BLaER1 treated with 17β-estradiol and CSF1 and Interleukin-3, amounts not matched to agents 10 nM and 100 nM (cell line): ENCODE data around the gene P4HA2.

Source experiments
- H3K27ac ChIP-seq, 11 experiments: shearing (Covaris generic); formaldehyde crosslinking; 2 replicates each; pipeline ENCODE4 v1.8.1; 2022
- H3K27me3 ChIP-seq, 11 experiments: shearing (Covaris generic); formaldehyde crosslinking; 2 replicates each; pipeline ENCODE4 v1.8.1; 2022
- H3K36me3 ChIP-seq, 11 experiments: shearing (Covaris generic); formaldehyde crosslinking; 2 replicates each; pipeline ENCODE4 v1.8.1; 2022
- H3K4me1 ChIP-seq, 10 experiments: shearing (Covaris generic); formaldehyde crosslinking; 2 replicates each; pipeline ENCODE4 v1.8.1; 2022
- H3K4me2 ChIP-seq, 11 experiments: shearing (Covaris generic); formaldehyde crosslinking; 2 replicates each; pipeline ENCODE4 v1.8.1; 2022
- H3K4me3 ChIP-seq, 10 experiments: shearing (Covaris generic); formaldehyde crosslinking; 2 replicates each; pipeline ENCODE4 v1.8.1; 2022
- H3K9ac ChIP-seq, 11 experiments: shearing (Covaris generic); formaldehyde crosslinking; 2 replicates each; pipeline ENCODE4 v1.8.1; 2022
- H3K9me3 ChIP-seq, 11 experiments: shearing (Covaris generic); formaldehyde crosslinking; replicated peaks in 1 of 11; 2 replicates each; pipeline ENCODE4 v1.8.1; 2022
- H4K20me1 ChIP-seq, 11 experiments: shearing (Covaris generic); formaldehyde crosslinking; 2 replicates each; pipeline ENCODE4 v1.8.1; 2022
- Cebpa-rat ChIP-seq, 11 experiments: shearing (Covaris generic); IDR thresholded peaks; 2 replicates each; pipeline ENCODE4 v1.8.1; 2022

Gene P4HA2

GRCh38 chr5:132271251-132272246 is 43.9 kb upstream of the P4HA2 start:
- H3K27me3 ChIP-seq = peaks cover 0 to 12% (median 3%) of the 10 kb centered on the region in 11 experiments; a peak in 5 of 22 replicates
- peak overlapping the region in 10 of 11 experiments; percentile 22 to 57 (median 42); a peak in 13 of 22 replicates for H3K9ac ChIP-seq
- peaks cover 0 to 14% (median 0%) of the 10 kb centered on the region in 11 experiments; a peak in 2 of 22 replicates for H4K20me1 ChIP-seq
- TF ChIP-seq Cebpa-rat (IDR thresholded peaks at IDR 0.05) = no peak
- peak overlapping the region in 8 of 10 experiments; percentile 25 to 60 (median 41); a peak in 14 of 20 replicates for H3K4me3 ChIP-seq
- peak overlapping the region; percentile 46 to 85 (median 66) for H3K4me2 ChIP-seq
- H3K4me1 ChIP-seq = peaks cover 0 to 22% (median 12%) of the 10 kb centered on the region in 10 experiments; a peak in 9 of 20 replicates
- no peaks in the 10 kb centered on the region for H3K36me3 ChIP-seq
- peak overlapping the region in 2 of 11 experiments; percentile 12 to 52; a peak in 3 of 22 replicates for H3K27ac ChIP-seq
- no peaks in the 10 kb centered on the region for H3K9me3 ChIP-seq

GRCh38 chr5:132270706-132271105 is 43.1 kb upstream of the P4HA2 start:
- H3K9ac ChIP-seq = no peak overlapping the region

GRCh38 chr5:132270335-132270665 is 42.6 kb upstream of the P4HA2 start:
- Histone ChIP-seq H3K4me3 (no peak overlapping the region), H3K27ac (no peak overlapping the region), H3K27me3 (peaks cover 0 to 12% (median 3%) of the 10 kb centered on the region in 11 experiments; a peak in 5 of 22 replicates), H3K4me1 (peaks cover 0 to 22% (median 12%) of the 10 kb centered on the region in 10 experiments; a peak in 9 of 20 replicates), H3K9me3 (no peaks in the 10 kb centered on the region), H3K9ac (no peak overlapping the region), H3K4me2 (peak overlapping the region in 2 of 11 experiments; percentile 61 to 68; a peak in 2 of 22 replicates), H3K36me3 (no peaks in the 10 kb centered on the region), H4K20me1 (peaks cover 0 to 14% (median 0%) of the 10 kb centered on the region in 11 experiments; a peak in 2 of 22 replicates)
- no peak for TF ChIP-seq Cebpa-rat (IDR thresholded peaks at IDR 0.05)

More at GRCh38 chr5:132270706-132271105, 43.1 kb upstream of the P4HA2 start:
- H3K4me3 ChIP-seq = no peak overlapping the region
- H3K4me2 ChIP-seq = peak overlapping the region in 10 of 11 experiments; percentile 46 to 85 (median 66); a peak in 17 of 22 replicates
- TF ChIP-seq Cebpa-rat (IDR thresholded peaks at IDR 0.05) = no peak
- H3K36me3 ChIP-seq = no peaks in the 10 kb centered on the region
- H3K27me3 ChIP-seq = peaks cover 0 to 12% (median 3%) of the 10 kb centered on the region in 11 experiments; a peak in 5 of 22 replicates
- H3K4me1 ChIP-seq = peaks cover 0 to 22% (median 12%) of the 10 kb centered on the region in 10 experiments; a peak in 9 of 20 replicates
- H3K9me3 ChIP-seq = no peaks in the 10 kb centered on the region
- H4K20me1 ChIP-seq = peaks cover 0 to 14% (median 0%) of the 10 kb centered on the region in 11 experiments; a peak in 2 of 22 replicates
- no peak overlapping the region for H3K27ac ChIP-seq

GRCh38 chr5:132269635-132270334 is 42.1 kb upstream of the P4HA2 start:
- Histone ChIP-seq H3K4me2 (no peak overlapping the region), H3K4me1 (peaks cover 0 to 22% (median 12%) of the 10 kb centered on the region in 10 experiments; a peak in 9 of 20 replicates), H3K27me3 (peaks cover 0 to 12% (median 3%) of the 10 kb centered on the region in 11 experiments; a peak in 5 of 22 replicates), H3K4me3 (no peak overlapping the region), H3K27ac (no peak overlapping the region), H3K9ac (no peak overlapping the region), H3K9me3 (no peaks in the 10 kb centered on the region), H4K20me1 (peaks cover 0 to 14% (median 0%) of the 10 kb centered on the region in 11 experiments; a peak in 2 of 22 replicates), H3K36me3 (no peaks in the 10 kb centered on the region)
- no peak for TF ChIP-seq Cebpa-rat (IDR thresholded peaks at IDR 0.05)

DNA sequence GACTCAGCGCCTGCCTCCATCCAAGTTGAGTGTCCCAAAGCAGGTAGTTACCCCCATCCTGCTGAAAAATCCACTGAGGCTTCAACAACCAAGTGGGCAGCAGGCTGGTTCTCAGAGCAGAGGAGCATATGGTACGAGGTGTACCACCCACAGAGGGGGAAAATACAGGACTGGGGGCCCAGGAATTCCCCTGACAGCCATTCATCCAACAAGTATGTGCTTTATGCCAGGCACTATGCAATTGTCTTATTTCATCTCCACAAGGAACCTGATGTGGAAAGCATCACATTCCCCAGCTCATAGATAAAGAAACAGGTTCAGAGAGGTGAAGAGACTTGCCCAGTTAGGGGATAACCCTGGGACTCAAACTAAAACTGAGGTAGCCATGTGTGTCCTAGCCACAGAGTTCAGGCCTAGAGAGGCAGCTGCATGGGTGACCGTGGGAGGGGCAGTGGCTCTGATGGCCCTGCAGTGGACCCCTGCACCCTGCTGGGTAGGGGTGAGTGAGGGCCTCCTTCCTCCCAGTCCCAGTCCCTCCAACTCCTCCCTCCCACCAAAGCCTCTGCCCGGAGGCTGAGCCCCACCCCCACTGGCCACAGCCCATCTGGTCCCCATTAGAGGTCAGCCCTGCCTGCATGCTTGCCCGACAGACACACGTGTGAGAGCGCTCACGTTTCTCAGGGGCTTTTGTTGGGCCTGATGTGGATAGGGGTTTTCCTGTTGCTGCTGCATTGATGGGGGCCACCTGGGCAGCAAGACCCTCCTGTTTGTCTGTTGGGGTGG is 41.3 kb upstream of the P4HA2 start:
- Histone ChIP-seq H3K27ac (no peak overlapping the region), H3K9ac (no peak overlapping the region)
- no peak for TF ChIP-seq Cebpa-rat (IDR thresholded peaks at IDR 0.05)

DNA sequence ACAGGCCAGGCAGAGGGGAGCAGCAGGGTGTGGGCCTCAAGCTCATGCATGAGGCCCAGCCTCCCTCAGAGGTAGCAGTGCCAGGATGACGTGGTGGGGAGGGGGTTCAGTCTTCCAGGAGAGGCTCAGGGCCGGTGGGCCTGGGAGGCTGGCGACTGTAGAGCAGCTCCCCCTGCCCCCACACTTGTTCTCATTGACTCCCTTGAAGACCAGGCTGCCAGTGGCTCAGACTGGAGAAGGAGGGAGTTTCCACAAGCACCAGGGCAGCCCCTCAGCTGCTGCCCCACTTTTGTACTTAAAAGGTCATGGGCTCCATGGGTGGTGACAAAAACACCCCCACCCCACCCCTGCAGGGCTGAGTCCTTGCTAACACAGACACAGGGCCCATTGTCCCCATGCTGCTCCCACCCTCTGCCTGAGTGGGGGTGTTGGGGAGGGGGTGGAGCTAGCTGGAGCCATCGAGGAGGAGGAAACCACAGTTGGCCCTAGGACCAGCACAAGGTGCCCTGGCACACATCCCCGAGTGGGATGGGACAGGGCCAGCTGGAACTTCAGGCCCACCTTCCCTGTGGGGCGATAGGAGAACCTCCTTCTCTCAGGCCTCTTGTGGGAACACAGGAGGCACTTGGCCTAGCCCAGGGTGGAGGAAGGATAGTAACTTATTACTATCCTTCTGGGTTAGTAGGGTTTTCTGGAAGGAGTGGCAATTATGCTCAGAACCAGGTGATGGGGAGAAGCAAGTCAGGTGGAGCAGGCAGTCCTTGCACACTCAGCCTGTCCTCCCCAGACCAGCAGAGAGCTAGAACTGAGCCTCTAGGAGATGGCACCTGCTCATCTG is 40.5 kb upstream of the P4HA2 start:
- Histone ChIP-seq H3K36me3 (no peaks in the 10 kb centered on the region), H3K9me3 (no peaks in the 10 kb centered on the region), H3K27ac (no peak overlapping the region), H3K4me3 (no peak overlapping the region), H3K4me2 (no peak overlapping the region), H3K9ac (no peak overlapping the region), H3K27me3 (peaks cover 0 to 12% (median 3%) of the 10 kb centered on the region in 11 experiments; a peak in 5 of 22 replicates), H3K4me1 (peaks cover 10 to 35% (median 22%) of the 10 kb centered on the region in 10 experiments), H4K20me1 (peaks cover 0 to 14% (median 0%) of the 10 kb centered on the region in 11 experiments; a peak in 1 of 22 replicates)
- TF ChIP-seq Cebpa-rat (IDR thresholded peaks at IDR 0.05) = no peak

More for the DNA sequence above, 41.3 kb upstream of the P4HA2 start:
- H3K9me3 ChIP-seq = no peaks in the 10 kb centered on the region
- no peak overlapping the region for H3K4me3 ChIP-seq
- H3K4me2 ChIP-seq = no peak overlapping the region
- no peaks in the 10 kb centered on the region for H3K36me3 ChIP-seq
- peaks cover 2 to 27% (median 15%) of the 10 kb centered on the region in 10 experiments; a peak in 19 of 20 replicates for H3K4me1 ChIP-seq
- H3K27me3 ChIP-seq = peaks cover 0 to 12% (median 3%) of the 10 kb centered on the region in 11 experiments; a peak in 5 of 22 replicates
- peaks cover 0 to 14% (median 0%) of the 10 kb centered on the region in 11 experiments; a peak in 1 of 22 replicates for H4K20me1 ChIP-seq

- Histone ChIP-seq H3K4me3 (no peak overlapping the region), H3K27me3 (peaks cover 0 to 12% (median 3%) of the 10 kb centered on the region in 11 experiments; a peak in 5 of 22 replicates), H3K9ac (no peak overlapping the region), H3K4me2 (no peak overlapping the region), H4K20me1 (peaks cover 0 to 14% (median 0%) of the 10 kb centered on the region in 11 experiments; a peak in 1 of 22 replicates), H3K36me3 (no peaks in the 10 kb centered on the region), H3K4me1 (peaks cover 10 to 35% (median 22%) of the 10 kb centered on the region in 10 experiments), H3K9me3 (no peaks in the 10 kb centered on the region), H3K27ac (no peak overlapping the region)
- TF ChIP-seq Cebpa-rat (IDR thresholded peaks at IDR 0.05) = no peak
Observed at GRCh38 chr5:132267166-132267739, 39.6 kb upstream of the P4HA2 start.
